A549 (cell line): ENCODE measurements around the gene SLC1A4. TPM values are rescaled to one million over a fixed set of nuclear protein-coding genes. Genes with fewer than 3 reads are reported as not detected.

Source experiments
- ATAC-seq, 2 experiments: fragments of 200-7000 bp in 1 of 2; fragments of >200 bp in 1 of 2; cut with Nextera tagmentation in 1 of 2; cut with Tn5 transposase in 1 of 2; 3 replicates each; pipeline versions ENCODE4 v1.8.0 to v1.9.1; 2018 to 2020; ENCODE audit warnings: mild to moderate bottlenecking in 1 of 2, moderate library complexity in 1 of 2
- CTCF ChIA-PET: fragments of 300-600 bp; sonication (Branson Sonifier 250); formaldehyde crosslinking; extraction: SDS; loops from one replicate; lab custom pipeline; 2021; ENCODE audit warnings: antibody characterized with exemption, inconsistent platforms; lab: Yijun Ruan, JAX
- POLR2A ChIA-PET: fragments of 350-600 bp; formaldehyde crosslinking; extraction: SDS; loops from one replicate; lab custom pipeline; 2021; ENCODE audit warnings: antibody characterized with exemption, inconsistent platforms; lab: Yijun Ruan, JAX
- DNase-seq, 2 experiments: peaks; one replicate each; pipeline versions ENCODE4 v3.0.0 to v3.0.0-alpha.2; 2011 to 2016; ENCODE audit warnings: low read depth in 1 of 2, low spot score in 1 of 2
- FAIRE-seq: peaks from 2 replicates; lab custom pipeline; 2011; peaks lifted over from hg19 to GRCh38; lab: Jason Lieb, UNC
- H3K27ac ChIP-seq, 2 experiments: fragments of >200 bp; sonication (Bioruptor Twin); formaldehyde crosslinking; 3 replicates each; pipeline ENCODE4 v1.5.1; 2016 to 2017
- H3K4me1 ChIP-seq: fragments of >200 bp; sonication (Bioruptor Twin); formaldehyde crosslinking; 3 replicates; pipeline ENCODE4 v1.6.1; 2016
- H3K4me2 ChIP-seq: fragments of >200 bp; sonication (Bioruptor Twin); formaldehyde crosslinking; 3 replicates; pipeline ENCODE4 v1.6.1; 2016
- H3K4me3 ChIP-seq: fragments of >200 bp; sonication (Bioruptor Twin); formaldehyde crosslinking; 3 replicates; pipeline ENCODE4 v1.5.1; 2016
- H3K9me3 ChIP-seq: fragments of >200 bp; sonication (Bioruptor Twin); formaldehyde crosslinking; 3 replicates; pipeline ENCODE4 v1.6.1; 2016
- CBX2 ChIP-seq: fragments of 200-600 bp; sonication (generic); IDR thresholded peaks from 2 replicates; pipeline ENCODE4 v1.6.1; 2016; ENCODE audit warnings: low read depth, mild to moderate bottlenecking, borderline replicate concordance
- CBX8 ChIP-seq: fragments of 200-600 bp; sonication (generic); IDR thresholded peaks from 2 replicates; pipeline ENCODE4 v1.6.1; 2016
- CEBPB ChIP-seq, 2 experiments: fragments of >200 bp in 1 of 2; sonication (Bioruptor Twin) in 1 of 2; formaldehyde crosslinking in 1 of 2; IDR thresholded peaks; 2 replicates each; pipeline ENCODE4 v1.6.1; 2012 to 2016
- E2F6 ChIP-seq: IDR thresholded peaks from 2 replicates; pipeline ENCODE4 v1.6.1; 2012; ENCODE audit warnings: low read depth, borderline replicate concordance
- EHMT2 ChIP-seq: fragments of 200-600 bp; sonication (generic); IDR thresholded peaks from 2 replicates; pipeline ENCODE4 v1.6.1; 2016; ENCODE audit warnings: antibody characterized with exemption, low read depth, mild to moderate bottlenecking, moderate library complexity
- FOSB ChIP-seq: fragments of 250-450 bp; sonication (Bioruptor Pico); IDR thresholded peaks from 2 replicates; pipeline ENCODE4 v1.5.0; 2020; ENCODE audit warnings: mild to moderate bottlenecking, moderate library complexity
- HDAC2 ChIP-seq: fragments of 200-600 bp; sonication (generic); IDR thresholded peaks from 2 replicates; pipeline ENCODE4 v1.6.1; 2016
- HOXA7 ChIP-seq: fragments of 250-450 bp; sonication (Bioruptor Pico); IDR thresholded peaks from 2 replicates; pipeline ENCODE4 v1.5.0; 2020; ENCODE audit warnings: mild to moderate bottlenecking, moderate library complexity
- KDM1A ChIP-seq: fragments of 200-600 bp; sonication (generic); IDR thresholded peaks from 2 replicates; pipeline ENCODE4 v1.6.1; 2016; ENCODE audit warnings: low read depth, mild to moderate bottlenecking
- PHF8 ChIP-seq: fragments of 200-600 bp; sonication (generic); IDR thresholded peaks from 2 replicates; pipeline ENCODE4 v1.6.1; 2016; ENCODE audit warnings: low read depth, mild to moderate bottlenecking, antibody characterized with exemption, moderate library complexity, borderline replicate concordance
- POLR2A ChIP-seq: IDR thresholded peaks from 2 replicates; pipeline ENCODE4 v1.6.1; 2012; ENCODE audit warnings: mild to moderate bottlenecking, low read length
- POLR2AphosphoS2 ChIP-seq: conservative IDR thresholded peaks from 2 replicates; pipeline ENCODE4 v1.6.1; 2012; ENCODE audit warnings: low read length, improper control_type of control experiment, inconsistent platforms
- REST ChIP-seq: fragments of 200-600 bp; sonication (generic); IDR thresholded peaks from 2 replicates; pipeline ENCODE4 v1.6.1; 2016; ENCODE audit warnings: antibody characterized with exemption, mild to moderate bottlenecking, moderate library complexity
- RFX5 ChIP-seq: fragments of 450-650 bp; IDR thresholded peaks from 2 replicates; pipeline ENCODE4 v1.7.1; 2014; ENCODE audit warnings: antibody characterized with exemption, mild to moderate bottlenecking, moderate library complexity
- RNF2 ChIP-seq: fragments of 200-600 bp; sonication (generic); IDR thresholded peaks from 2 replicates; pipeline ENCODE4 v1.6.1; 2016; ENCODE audit warnings: low read depth, mild to moderate bottlenecking, antibody characterized with exemption, moderate library complexity, borderline replicate concordance
- TP53 ChIP-seq: fragments of 250-450 bp; sonication (Bioruptor Pico); IDR thresholded peaks from 2 replicates; pipeline ENCODE4 v1.5.0; 2021; ENCODE audit warnings: mild to moderate bottlenecking, moderate library complexity
- USF2 ChIP-seq: fragments of 450-650 bp; IDR thresholded peaks from 2 replicates; pipeline ENCODE4 v1.6.1; 2014; ENCODE audit warnings: antibody characterized with exemption
- ZC3H11A ChIP-seq: fragments of 450-650 bp; IDR thresholded peaks from 2 replicates; pipeline ENCODE4 v1.6.1; 2014; ENCODE audit warnings: antibody characterized with exemption, mild to moderate bottlenecking
- ZFP36 ChIP-seq: fragments of 450-650 bp; IDR thresholded peaks from 2 replicates; pipeline ENCODE4 v1.6.1; 2014; ENCODE audit warnings: borderline replicate concordance; ENCODE audit not compliant: partially characterized antibody
- WGBS: methylation state at CpG from one replicate; pipeline ENCODE4 v1.1.6; 2017; ENCODE audit errors: missing lambda C conversion rate; 5-methylcytosine and 5-hydroxymethylcytosine counted together
- polyA minus RNA-seq: library from RNA; depleted of rRNA, polyadenylated mRNA; stranded (reverse); fragments of >200 nt; gene quantifications from 2 replicates; pipeline ENCODE4 v1.2.3, GENCODE V29; 2011; rRNA and poly(A)+ RNA removed
- polyA plus RNA-seq, 4 experiments: library from polyadenylated mRNA; depleted of rRNA in 3 of 4; stranded (reverse); fragments of >200 nt; fragmentation: RNase III in 1 of 4; extraction: RNeasy Plus Mini Kit Qiagen cat#74134 plus additional on column Dnase treatment in 1 of 4; gene quantifications; 2 replicates in 3 of 4; 3 replicates in 1 of 4; pipeline ENCODE4 v1.2.3, GENCODE V29; 2011 to 2017

SLC1A4 gene
- polyA plus RNA-seq (2011; rRNA removed) = 22.9 and 26.4 TPM in 2 replicates
- 7.2 and 7.3 TPM in 2 replicates for polyA plus RNA-seq (2012; cell fraction: cytosol; rRNA removed)
- 16.4 and 20.7 TPM in 2 replicates for polyA plus RNA-seq (2012; cell fraction: nucleus; rRNA removed)
- 9.1 to 10.4 TPM (median 9.5 TPM) in 3 replicates for polyA plus RNA-seq (2017; fragmentation: RNase III; extraction: RNeasy Plus Mini Kit Qiagen cat#74134 plus additional on column Dnase treatment)
- polyA minus RNA-seq = 37.4 and 42.1 TPM in 2 replicates

GRCh38 chr2:64989126-64989981, at the start of gene SLC1A4:
SLC1A4 (plus strand) TSS chr2:64989399; CDS start chr2:64989644, 245 bp downstream.
- 2% methylated on average over 49 of the region's 109 CpGs for WGBS
- TF ChIP-seq CBX8 (no peak), POLR2A (peak; percentile 63), ZFP36 (no peak), PHF8 (peak; percentile 40; the same call in 1 of the 2 replicates), E2F6 (peak; percentile 60; the same call in 1 of the 2 replicates), POLR2AphosphoS2 (no peak), CEBPB (IDR thresholded peaks at IDR 0.05) (peak; percentile 38 to 65; a peak in 2 of 4 replicates), REST (no peak), TP53 (CRISPR knock-in tag) (no peak), HDAC2 (peak; percentile 28; the same call in 1 of the 2 replicates)
- H3K4me2 ChIP-seq = peak within 1 kb of the TSS; percentile 96
- peak within 1 kb of the TSS; percentile 89 for H3K4me3 ChIP-seq
- H3K27ac ChIP-seq = peak within 1 kb of the TSS; percentile 91 to 94
- no peak for FAIRE-seq
- DNase-seq = peak; percentile 85 to 89
- no peaks in the 10 kb centered on the region for H3K9me3 ChIP-seq
- peak; percentile 85 to 91 for ATAC-seq
- peaks cover 27% of the 10 kb centered on the region for H3K4me1 ChIP-seq
- CTCF ChIA-PET = interaction anchor here (0.6 to 12.0 kb wide), 16 partner anchors 9 to 1000 kb away, joined by 3 to 99 read pairs (median 3); no protein-coding TSS in a partner anchor
- POLR2A ChIA-PET = interaction anchor here (1.1 to 2.3 kb wide), 11 partner anchors 7 to 238 kb away, joined by 3 to 13 read pairs (median 6); partner anchors contain the start of genes ACTR2, CEP68 and RAB1A

GRCh38 chr2:64941143-64941542, 48.1 kb upstream of the SLC1A4 start:
- peaks cover 3% of the 10 kb centered on the region; the same call in 1 of the 3 replicates for H3K9me3 ChIP-seq
- DNase-seq (no peak), ATAC-seq (no peak), FAIRE-seq (no peak)
- ChIA-PET CTCF (interaction anchor here (1.0 to 1.7 kb wide), 3 partner anchors 17 to 23 kb away, joined by 4 to 8 read pairs (median 5); no protein-coding TSS in a partner anchor), POLR2A (no interaction called here)
- peaks cover 23% of the 10 kb centered on the region for H3K4me1 ChIP-seq
- no peak overlapping the region for H3K4me3 ChIP-seq
- no peak overlapping the region for H3K4me2 ChIP-seq
- no peak overlapping the region for H3K27ac ChIP-seq
- no peak for TF ChIP-seq POLR2A
- no peak for TF ChIP-seq ZC3H11A
- no peak for TF ChIP-seq KDM1A
- no peak for TF ChIP-seq E2F6
- WGBS = 86% methylated on average over 3 of the region's 3 CpGs

- no peaks in the 10 kb centered on the region for H3K9me3 ChIP-seq
- WGBS = 78% methylated on average over 5 of the region's 5 CpGs
- DNase-seq (no peak), ATAC-seq (no peak), FAIRE-seq (no peak)
- ChIA-PET POLR2A (interaction anchor here (1.3 kb wide), 1 partner anchor 47 kb away, joined by 3 read pairs; no protein-coding TSS in a partner anchor), CTCF (interaction anchor here (0.8 to 1.7 kb wide), 4 partner anchors 9 to 24 kb away, joined by 3 to 8 read pairs (median 4); no protein-coding TSS in a partner anchor)
- H3K4me1 ChIP-seq = peaks cover 23% of the 10 kb centered on the region
- no peak overlapping the region for H3K4me2 ChIP-seq
- H3K4me3 ChIP-seq = no peak overlapping the region
- 0 out of 6 replicates have a peak overlapping the region, but pooled peaks of 1 of the 2 experiments have one; percentile 12 for H3K27ac ChIP-seq
- TF ChIP-seq USF2 (no peak), CBX2 (no peak), RNF2 (no peak), FOSB (CRISPR knock-in tag) (no peak), POLR2AphosphoS2 (no peak), ZC3H11A (no peak), PHF8 (no peak), EHMT2 (no peak), HOXA7 (no peak), RFX5 (no peak)
Observed at GRCh38 chr2:64941801-64942200, 47.4 kb upstream of the SLC1A4 start.
